HepG2 (cell line): ENCODE measurements around the gene KATNAL1. TPM values are rescaled to one million over a fixed set of nuclear protein-coding genes. Genes with fewer than 3 reads are reported as not detected.

Experiments used
- ATAC-seq: fragments of 200-7000 bp; cut with Tn5 transposase; 3 replicates; pipeline ENCODE4 v1.9.1; 2020; ENCODE audit warnings: mild to moderate bottlenecking, moderate library complexity
- BruUV-seq: library from RNA; stranded (reverse); fragments of 400-500 nt; replicated peaks from 2 replicates; lab custom pipeline; 2021; lab: Mats Ljungman, UMichigan
- CTCF ChIA-PET: fragments of 300-600 bp; formaldehyde crosslinking; extraction: SDS; loops from one replicate; lab custom pipeline; 2021; ENCODE audit warnings: low total read pairs, inconsistent platforms, low intra/inter-chr PET ratio; lab: Yijun Ruan, JAX
- POLR2A ChIA-PET: fragments of 350-600 bp; sonication (Branson Sonifier 250); formaldehyde crosslinking; loops from one replicate; lab custom pipeline; 2020; ENCODE audit warnings: antibody characterized with exemption, inconsistent platforms; lab: Yijun Ruan, JAX
- DNase-seq: peaks from one replicate; pipeline ENCODE4 v3.0.0-alpha.2; 2015; ENCODE audit warnings: low spot score
- FAIRE-seq: peaks from 3 replicates; lab custom pipeline; 2011; peaks lifted over from hg19 to GRCh38; lab: Jason Lieb, UNC
- H2AFZ ChIP-seq: one replicate; pipeline ENCODE4 v1.6.1; 2011; ENCODE audit warnings: low read length, inconsistent platforms
- H3K27ac ChIP-seq: fragments of 300-600 bp; 3 replicates; pipeline ENCODE4 v1.8.0; 2011; ENCODE audit warnings: mixed run types, mild to moderate bottlenecking, mixed read lengths, low read length, inconsistent platforms; ENCODE audit not compliant: insufficient read depth; ENCODE audit errors: extremely low read length
- H3K27me3 ChIP-seq, 2 experiments: fragments of 200-600 bp in 1 of 2; 2 replicates in 1 of 2; 3 replicates in 1 of 2; pipeline versions ENCODE4 v1.6.0 to v1.8.0; 2011; ENCODE audit warnings: low read length in 2 of 2, mild to moderate bottlenecking in 2 of 2, moderate library complexity in 2 of 2, inconsistent platforms in 1 of 2; ENCODE audit not compliant: insufficient read depth in 2 of 2, control insufficient read depth in 1 of 2
- H3K36me3 ChIP-seq, 2 experiments: fragments of 200-600 bp in 1 of 2; replicated peaks in 1 of 2; 2 replicates in 1 of 2; 3 replicates in 1 of 2; pipeline versions ENCODE4 v1.5.1 to v1.8.0; 2011; ENCODE audit warnings: low read length in 2 of 2, inconsistent platforms in 1 of 2; ENCODE audit not compliant: insufficient read depth in 2 of 2, control insufficient read depth in 1 of 2
- H3K4me1 ChIP-seq: 2 replicates; pipeline ENCODE4 v1.5.1; 2012; ENCODE audit warnings: low read length, inconsistent platforms; ENCODE audit not compliant: insufficient read depth
- H3K4me2 ChIP-seq: 2 replicates; pipeline ENCODE4 v1.6.0; 2011; ENCODE audit warnings: low read depth, low read length, inconsistent platforms
- H3K4me3 ChIP-seq, 3 experiments: fragments of 200-600 bp in 1 of 3; sonication (generic), shearing (Covaris generic) in 1 of 3; replicated peaks in 1 of 3; 2 replicates each; pipeline ENCODE4 v1.5.1; 2011 to 2016; ENCODE audit warnings: low read length in 3 of 3, inconsistent platforms in 2 of 3, low read depth in 2 of 3, mild to moderate bottlenecking in 2 of 3, control low read depth in 1 of 3, mixed read lengths in 1 of 3; ENCODE audit not compliant: insufficient read depth in 1 of 3
- H3K79me2 ChIP-seq: one replicate; pipeline ENCODE4 v1.6.1; 2011; ENCODE audit warnings: low read length, inconsistent platforms; ENCODE audit not compliant: insufficient read depth
- H3K9ac ChIP-seq: 2 replicates; pipeline ENCODE4 v1.6.0; 2011; ENCODE audit warnings: mild to moderate bottlenecking, low read depth, low read length, inconsistent platforms; ENCODE audit not compliant: insufficient read depth
- H3K9me3 ChIP-seq: 2 replicates; pipeline ENCODE4 v1.5.1; 2012; ENCODE audit warnings: mild to moderate bottlenecking, low read length
- H4K20me1 ChIP-seq: 2 replicates; pipeline ENCODE4 v1.6.0; 2011; ENCODE audit warnings: inconsistent platforms, mild to moderate bottlenecking, low read length, moderate library complexity; ENCODE audit not compliant: insufficient read depth
- CC2D1A ChIP-seq: sonication (generic); formaldehyde crosslinking; IDR thresholded peaks from 2 replicates; pipeline ENCODE4 v1.8.1; 2023; ENCODE audit warnings: mild to moderate bottlenecking, missing genetic modification reagents
- XBP1 ChIP-seq: sonication (generic); formaldehyde crosslinking; IDR thresholded peaks from 2 replicates; pipeline ENCODE4 v1.5.0; 2020; ENCODE audit warnings: missing genetic modification reagents
- ZBTB42 ChIP-seq: sonication (generic); formaldehyde crosslinking; IDR thresholded peaks from 2 replicates; pipeline ENCODE4 v1.5.0; 2020; ENCODE audit warnings: mild to moderate bottlenecking, missing genetic modification reagents
- ZNF558 ChIP-seq: sonication (generic); formaldehyde crosslinking; IDR thresholded peaks from 2 replicates; pipeline ENCODE4 v1.9.0; 2022; ENCODE audit warnings: mild to moderate bottlenecking, missing genetic modification reagents, borderline replicate concordance
- ZNF629 ChIP-seq: sonication (generic); formaldehyde crosslinking; conservative IDR thresholded peaks from 2 replicates; pipeline ENCODE4 v1.5.0; 2020; ENCODE audit warnings: missing genetic modification reagents
- ZNF678 ChIP-seq: sonication (generic); formaldehyde crosslinking; IDR thresholded peaks from 2 replicates; pipeline ENCODE4 v1.4.0; 2020; ENCODE audit warnings: mild to moderate bottlenecking, missing genetic modification reagents
- WGBS: methylation state at CpG from one replicate; pipeline ENCODE4 v1.1.6; 2017; ENCODE audit warnings: low lambda C conversion rate; 5-methylcytosine and 5-hydroxymethylcytosine counted together
- in situ Hi-C: cut with HindIII; loops from 2 replicates; pipeline ENCODE4 v1.10.0; 2017; ENCODE audit warnings: low pct_unique_long_range_greater_than_20kb; ENCODE audit not compliant: extremely low pct_ligation_motif_present
- intact Hi-C: fragments of 100-400 bp; cut with micrococcal nuclease; formaldehyde crosslinking; loops from one replicate; pipeline ENCODE4 v1.10.0; 2022; ENCODE audit not compliant: unreplicated experiment
- polyA plus RNA-seq, 8 experiments: library from polyadenylated mRNA; depleted of rRNA in 3 of 8; stranded (reverse) in 7 of 8; unstranded in 1 of 8; fragments of >200 nt; fragmentation: Illumina TruSeq in 4 of 8; extraction: Trizol in 4 of 8; gene quantifications; 2 replicates each; pipeline versions ENCODE4 v1.2.1 to v1.2.3, GENCODE V29; 2011 to 2016; ENCODE audit warnings: low read depth in 4 of 8, missing spikeins in 1 of 8, mixed read lengths in 1 of 8; ENCODE audit not compliant: insufficient read depth in 1 of 8
- total RNA-seq, 5 experiments: library from RNA; depleted of rRNA; stranded (reverse); fragments of >200 nt; fragmentation: Illumina TruSeq; extraction: Trizol; gene quantifications; 2 replicates each; pipeline ENCODE4 v1.2.3, GENCODE V29; 2016; ENCODE audit warnings: low read depth in 1 of 5
- TF ChIP-seq, protein P1 (sequence below): sonication (generic); formaldehyde crosslinking; IDR thresholded peaks from 2 replicates; pipeline ENCODE4 v1.5.0; 2020; ENCODE audit warnings: mild to moderate bottlenecking, missing genetic modification reagents, borderline replicate concordance
- TF ChIP-seq, protein P2 (sequence below): sonication (generic); formaldehyde crosslinking; IDR thresholded peaks from 2 replicates; pipeline ENCODE4 v1.8.1; 2022; ENCODE audit warnings: low read depth, mild to moderate bottlenecking, missing genetic modification reagents
- TF ChIP-seq, protein P3 (sequence below): sonication (generic); formaldehyde crosslinking; IDR thresholded peaks from 2 replicates; pipeline ENCODE4 v1.4.0; 2020; ENCODE audit warnings: missing genetic modification reagents
- TF ChIP-seq, protein P4 (sequence below): sonication (generic); formaldehyde crosslinking; IDR thresholded peaks from 2 replicates; pipeline ENCODE4 v1.4.0; 2020; ENCODE audit warnings: missing genetic modification reagents

Gene KATNAL1
- total and polyA plus RNA-seq, 2 of the 13 experiments (the other 11 are each of a cell fraction or from before 2014, with no cell fraction given) = 3.2 to 11.8 TPM

DNA sequence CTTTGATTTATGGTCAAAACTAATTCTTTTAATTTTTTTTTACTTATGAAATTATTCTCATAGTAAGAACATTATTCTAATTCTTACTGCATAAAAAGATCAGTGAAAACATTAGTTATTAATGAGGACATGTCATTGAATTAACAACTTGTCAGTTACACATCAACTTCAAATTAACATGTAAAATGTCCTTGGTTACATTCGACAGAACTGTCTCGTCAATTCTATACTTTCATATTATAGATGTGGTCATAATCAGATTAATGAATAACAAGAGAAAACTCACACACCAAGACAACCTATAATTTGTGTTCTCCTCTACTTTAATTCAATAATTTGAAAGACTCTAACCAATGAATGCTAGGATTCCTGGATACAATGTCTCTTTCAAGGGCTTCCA, 66.7 kb downstream of the KATNAL1 start:
- BruUV-seq = no TSS peak
- no peaks in the 10 kb centered on the region for H3K79me2 ChIP-seq
- H3K27ac ChIP-seq = no peak overlapping the region
- H2AFZ ChIP-seq = no peak overlapping the region
- intact Hi-C loops = no loop called here
- no peak overlapping the region for H3K9ac ChIP-seq
- H3K27me3 ChIP-seq = no peaks in the 10 kb centered on the region
- DNase-seq = no peak
- no peaks in the 10 kb centered on the region for H3K4me1 ChIP-seq
- H3K36me3 ChIP-seq = no peaks in the 10 kb centered on the region; a peak in 1 of 5 replicates
- H3K4me3 ChIP-seq = no peak overlapping the region
- H3K9me3 ChIP-seq = no peaks in the 10 kb centered on the region
- no peak overlapping the region for H3K4me2 ChIP-seq
- H4K20me1 ChIP-seq = no peaks in the 10 kb centered on the region
- WGBS = 70% methylated on average over 2 of the region's 2 CpGs
- FAIRE-seq = no peak
- POLR2A ChIA-PET = no interaction called here
- ATAC-seq = no peak
- in situ Hi-C loops = no loop called here
- CTCF ChIA-PET = no interaction called here
- TF ChIP-seq CC2D1A (CRISPR knock-in tag) (no peak), ZNF678 (CRISPR knock-in tag) (no peak), ZNF629 (no peak), ZNF558 (CRISPR knock-in tag) (no peak), ZBTB42 (CRISPR knock-in tag) (no peak), XBP1 (no peak)
- TF ChIP-seq, protein P1, sequence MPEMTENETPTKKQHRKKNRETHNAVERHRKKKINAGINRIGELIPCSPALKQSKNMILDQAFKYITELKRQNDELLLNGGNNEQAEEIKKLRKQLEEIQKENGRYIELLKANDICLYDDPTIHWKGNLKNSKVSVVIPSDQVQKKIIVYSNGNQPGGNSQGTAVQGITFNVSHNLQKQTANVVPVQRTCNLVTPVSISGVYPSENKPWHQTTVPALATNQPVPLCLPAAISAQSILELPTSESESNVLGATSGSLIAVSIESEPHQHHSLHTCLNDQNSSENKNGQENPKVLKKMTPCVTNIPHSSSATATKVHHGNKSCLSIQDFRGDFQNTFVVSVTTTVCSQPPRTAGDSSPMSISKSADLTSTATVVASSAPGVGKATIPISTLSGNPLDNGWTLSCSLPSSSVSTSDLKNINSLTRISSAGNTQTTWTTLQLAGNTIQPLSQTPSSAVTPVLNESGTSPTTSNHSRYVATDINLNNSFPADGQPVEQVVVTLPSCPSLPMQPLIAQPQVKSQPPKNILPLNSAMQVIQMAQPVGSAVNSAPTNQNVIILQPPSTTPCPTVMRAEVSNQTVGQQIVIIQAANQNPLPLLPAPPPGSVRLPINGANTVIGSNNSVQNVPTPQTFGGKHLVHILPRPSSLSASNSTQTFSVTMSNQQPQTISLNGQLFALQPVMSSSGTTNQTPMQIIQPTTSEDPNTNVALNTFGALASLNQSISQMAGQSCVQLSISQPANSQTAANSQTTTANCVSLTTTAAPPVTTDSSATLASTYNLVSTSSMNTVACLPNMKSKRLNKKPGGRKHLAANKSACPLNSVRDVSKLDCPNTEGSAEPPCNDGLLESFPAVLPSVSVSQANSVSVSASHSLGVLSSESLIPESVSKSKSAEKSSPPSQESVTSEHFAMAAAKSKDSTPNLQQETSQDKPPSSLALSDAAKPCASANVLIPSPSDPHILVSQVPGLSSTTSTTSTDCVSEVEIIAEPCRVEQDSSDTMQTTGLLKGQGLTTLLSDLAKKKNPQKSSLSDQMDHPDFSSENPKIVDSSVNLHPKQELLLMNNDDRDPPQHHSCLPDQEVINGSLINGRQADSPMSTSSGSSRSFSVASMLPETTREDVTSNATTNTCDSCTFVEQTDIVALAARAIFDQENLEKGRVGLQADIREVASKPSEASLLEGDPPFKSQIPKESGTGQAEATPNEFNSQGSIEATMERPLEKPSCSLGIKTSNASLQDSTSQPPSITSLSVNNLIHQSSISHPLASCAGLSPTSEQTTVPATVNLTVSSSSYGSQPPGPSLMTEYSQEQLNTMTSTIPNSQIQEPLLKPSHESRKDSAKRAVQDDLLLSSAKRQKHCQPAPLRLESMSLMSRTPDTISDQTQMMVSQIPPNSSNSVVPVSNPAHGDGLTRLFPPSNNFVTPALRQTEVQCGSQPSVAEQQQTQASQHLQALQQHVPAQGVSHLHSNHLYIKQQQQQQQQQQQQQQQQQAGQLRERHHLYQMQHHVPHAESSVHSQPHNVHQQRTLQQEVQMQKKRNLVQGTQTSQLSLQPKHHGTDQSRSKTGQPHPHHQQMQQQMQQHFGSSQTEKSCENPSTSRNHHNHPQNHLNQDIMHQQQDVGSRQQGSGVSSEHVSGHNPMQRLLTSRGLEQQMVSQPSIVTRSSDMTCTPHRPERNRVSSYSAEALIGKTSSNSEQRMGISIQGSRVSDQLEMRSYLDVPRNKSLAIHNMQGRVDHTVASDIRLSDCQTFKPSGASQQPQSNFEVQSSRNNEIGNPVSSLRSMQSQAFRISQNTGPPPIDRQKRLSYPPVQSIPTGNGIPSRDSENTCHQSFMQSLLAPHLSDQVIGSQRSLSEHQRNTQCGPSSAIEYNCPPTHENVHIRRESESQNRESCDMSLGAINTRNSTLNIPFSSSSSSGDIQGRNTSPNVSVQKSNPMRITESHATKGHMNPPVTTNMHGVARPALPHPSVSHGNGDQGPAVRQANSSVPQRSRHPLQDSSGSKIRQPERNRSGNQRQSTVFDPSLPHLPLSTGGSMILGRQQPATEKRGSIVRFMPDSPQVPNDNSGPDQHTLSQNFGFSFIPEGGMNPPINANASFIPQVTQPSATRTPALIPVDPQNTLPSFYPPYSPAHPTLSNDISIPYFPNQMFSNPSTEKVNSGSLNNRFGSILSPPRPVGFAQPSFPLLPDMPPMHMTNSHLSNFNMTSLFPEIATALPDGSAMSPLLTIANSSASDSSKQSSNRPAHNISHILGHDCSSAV = no peak
- TF ChIP-seq, protein P2, sequence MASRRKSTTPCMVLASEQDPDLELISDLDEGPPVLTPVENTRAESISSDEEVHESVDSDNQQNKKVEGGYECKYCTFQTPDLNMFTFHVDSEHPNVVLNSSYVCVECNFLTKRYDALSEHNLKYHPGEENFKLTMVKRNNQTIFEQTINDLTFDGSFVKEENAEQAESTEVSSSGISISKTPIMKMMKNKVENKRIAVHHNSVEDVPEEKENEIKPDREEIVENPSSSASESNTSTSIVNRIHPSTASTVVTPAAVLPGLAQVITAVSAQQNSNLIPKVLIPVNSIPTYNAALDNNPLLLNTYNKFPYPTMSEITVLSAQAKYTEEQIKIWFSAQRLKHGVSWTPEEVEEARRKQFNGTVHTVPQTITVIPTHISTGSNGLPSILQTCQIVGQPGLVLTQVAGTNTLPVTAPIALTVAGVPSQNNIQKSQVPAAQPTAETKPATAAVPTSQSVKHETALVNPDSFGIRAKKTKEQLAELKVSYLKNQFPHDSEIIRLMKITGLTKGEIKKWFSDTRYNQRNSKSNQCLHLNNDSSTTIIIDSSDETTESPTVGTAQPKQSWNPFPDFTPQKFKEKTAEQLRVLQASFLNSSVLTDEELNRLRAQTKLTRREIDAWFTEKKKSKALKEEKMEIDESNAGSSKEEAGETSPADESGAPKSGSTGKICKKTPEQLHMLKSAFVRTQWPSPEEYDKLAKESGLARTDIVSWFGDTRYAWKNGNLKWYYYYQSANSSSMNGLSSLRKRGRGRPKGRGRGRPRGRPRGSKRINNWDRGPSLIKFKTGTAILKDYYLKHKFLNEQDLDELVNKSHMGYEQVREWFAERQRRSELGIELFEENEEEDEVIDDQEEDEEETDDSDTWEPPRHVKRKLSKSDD (CRISPR knock-in tag) = no peak
- TF ChIP-seq, protein P3, sequence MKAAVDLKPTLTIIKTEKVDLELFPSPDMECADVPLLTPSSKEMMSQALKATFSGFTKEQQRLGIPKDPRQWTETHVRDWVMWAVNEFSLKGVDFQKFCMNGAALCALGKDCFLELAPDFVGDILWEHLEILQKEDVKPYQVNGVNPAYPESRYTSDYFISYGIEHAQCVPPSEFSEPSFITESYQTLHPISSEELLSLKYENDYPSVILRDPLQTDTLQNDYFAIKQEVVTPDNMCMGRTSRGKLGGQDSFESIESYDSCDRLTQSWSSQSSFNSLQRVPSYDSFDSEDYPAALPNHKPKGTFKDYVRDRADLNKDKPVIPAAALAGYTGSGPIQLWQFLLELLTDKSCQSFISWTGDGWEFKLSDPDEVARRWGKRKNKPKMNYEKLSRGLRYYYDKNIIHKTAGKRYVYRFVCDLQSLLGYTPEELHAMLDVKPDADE = no peak
- TF ChIP-seq, protein P4, sequence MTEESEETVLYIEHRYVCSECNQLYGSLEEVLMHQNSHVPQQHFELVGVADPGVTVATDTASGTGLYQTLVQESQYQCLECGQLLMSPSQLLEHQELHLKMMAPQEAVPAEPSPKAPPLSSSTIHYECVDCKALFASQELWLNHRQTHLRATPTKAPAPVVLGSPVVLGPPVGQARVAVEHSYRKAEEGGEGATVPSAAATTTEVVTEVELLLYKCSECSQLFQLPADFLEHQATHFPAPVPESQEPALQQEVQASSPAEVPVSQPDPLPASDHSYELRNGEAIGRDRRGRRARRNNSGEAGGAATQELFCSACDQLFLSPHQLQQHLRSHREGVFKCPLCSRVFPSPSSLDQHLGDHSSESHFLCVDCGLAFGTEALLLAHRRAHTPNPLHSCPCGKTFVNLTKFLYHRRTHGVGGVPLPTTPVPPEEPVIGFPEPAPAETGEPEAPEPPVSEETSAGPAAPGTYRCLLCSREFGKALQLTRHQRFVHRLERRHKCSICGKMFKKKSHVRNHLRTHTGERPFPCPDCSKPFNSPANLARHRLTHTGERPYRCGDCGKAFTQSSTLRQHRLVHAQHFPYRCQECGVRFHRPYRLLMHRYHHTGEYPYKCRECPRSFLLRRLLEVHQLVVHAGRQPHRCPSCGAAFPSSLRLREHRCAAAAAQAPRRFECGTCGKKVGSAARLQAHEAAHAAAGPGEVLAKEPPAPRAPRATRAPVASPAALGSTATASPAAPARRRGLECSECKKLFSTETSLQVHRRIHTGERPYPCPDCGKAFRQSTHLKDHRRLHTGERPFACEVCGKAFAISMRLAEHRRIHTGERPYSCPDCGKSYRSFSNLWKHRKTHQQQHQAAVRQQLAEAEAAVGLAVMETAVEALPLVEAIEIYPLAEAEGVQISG (CRISPR knock-in tag) = no peak
